DMS 273 treated with DMSO at 0.1 percent for 48 hours (cell line): ENCODE results near the gene CAND2.
"Not testable (repeated sequence)": the region's sequence is repeated elsewhere in the genome, so short reads cannot be mapped to it uniquely, and the experiment has no call there.

Source experiments
- DNase-seq: peaks from one replicate; lab custom pipeline; 2025; lab: John Stamatoyannopoulos, UW

The CAND2 gene

DNA sequence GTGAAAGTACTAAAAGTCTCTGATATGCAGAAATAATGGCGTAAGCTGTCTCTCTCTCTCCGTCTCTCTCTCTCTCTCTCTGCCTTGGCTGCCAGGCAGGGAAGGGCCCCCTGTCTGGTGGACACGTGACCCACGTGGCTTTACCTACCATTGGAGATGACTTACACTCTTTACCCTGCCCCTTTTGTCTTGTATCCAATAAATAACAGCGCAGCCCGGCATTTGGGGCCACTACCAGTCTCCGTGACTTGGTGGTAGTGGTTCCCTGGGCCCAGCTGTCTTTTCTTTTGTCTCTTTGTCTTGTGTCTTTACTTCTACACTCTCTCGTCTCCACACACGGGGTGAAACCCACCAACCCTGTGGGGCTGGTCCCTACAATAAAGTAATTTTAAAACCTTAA lies 25.2 kb upstream of the CAND2 start:
- DNase-seq = no peak

DNA sequence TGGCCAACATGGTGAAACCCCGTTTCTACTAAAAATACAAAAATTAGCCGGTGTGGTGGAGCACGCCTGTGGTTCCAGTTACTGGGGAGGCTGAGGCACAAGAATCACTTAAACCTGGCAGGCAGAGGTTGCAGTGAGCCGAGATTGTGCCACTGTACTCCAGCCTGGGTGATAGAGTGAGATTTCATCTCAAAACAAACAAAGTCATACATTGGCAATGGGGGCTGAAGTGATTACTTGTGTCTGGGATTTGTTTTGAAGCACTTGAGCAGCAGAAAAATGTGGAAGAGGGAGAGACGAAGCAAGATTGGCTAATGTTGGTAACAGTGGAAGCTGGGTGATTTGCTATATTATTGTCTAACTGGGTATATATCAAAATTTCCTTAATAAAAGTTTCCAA lies 24.0 kb upstream of the CAND2 start:
- no peak for DNase-seq

DNA sequence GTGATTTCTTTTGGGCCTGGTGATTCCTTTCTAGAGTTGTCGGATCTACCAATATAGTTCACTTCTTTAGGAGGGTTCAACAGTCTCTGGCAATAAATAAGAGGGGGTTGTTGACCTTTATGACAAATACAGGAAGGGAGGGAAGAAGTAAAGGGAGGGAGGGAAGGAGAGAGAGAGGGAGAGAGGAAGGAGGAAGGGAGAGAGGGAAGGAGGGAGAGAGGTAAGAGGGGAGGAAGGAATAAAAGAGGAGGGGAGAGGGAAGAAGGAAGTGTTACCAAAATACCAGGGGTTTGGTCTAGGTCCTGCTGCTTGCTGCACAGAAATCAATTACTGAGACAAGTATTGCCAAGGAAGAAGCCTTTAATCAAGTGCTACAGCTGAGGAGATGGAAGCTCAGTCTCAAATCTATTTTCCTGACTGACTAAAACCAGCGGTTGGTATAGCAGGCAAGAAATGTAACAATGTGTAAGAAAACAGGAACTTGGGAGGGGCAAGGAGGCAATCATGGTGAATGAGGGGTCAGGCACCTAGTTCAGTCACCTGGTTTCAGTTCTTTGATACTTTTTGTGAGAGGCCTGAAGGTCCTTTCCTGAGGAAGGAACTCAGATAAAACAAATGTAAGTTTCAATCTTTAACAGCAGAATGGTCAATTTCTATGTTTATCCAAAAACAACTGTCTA lies 23.3 kb upstream of the CAND2 start:
- no peak for DNase-seq

GRCh38 chr3:12773710-12774086 lies 22.8 kb upstream of the CAND2 start:
- no peak for DNase-seq

DNA sequence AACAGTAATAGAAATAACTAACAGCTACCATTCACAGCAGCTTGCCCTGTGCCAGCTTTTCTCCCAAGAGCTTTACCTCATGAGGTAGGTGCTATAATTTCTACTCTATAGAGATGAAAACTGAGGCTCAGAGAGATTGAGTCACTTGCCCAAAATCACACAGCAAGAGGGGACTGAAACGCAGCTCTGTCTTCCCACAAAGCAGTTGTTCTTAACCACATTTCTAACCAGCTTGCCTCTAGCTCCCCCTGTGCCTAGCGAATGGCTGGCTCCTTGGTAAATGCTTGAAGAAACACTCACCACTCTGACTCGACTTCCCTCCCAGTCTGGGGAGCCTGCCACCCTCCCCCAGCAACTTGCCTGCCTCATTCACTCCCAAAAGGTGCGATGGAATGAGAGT lies 21.9 kb upstream of the CAND2 start:
- no peak for DNase-seq

DNA sequence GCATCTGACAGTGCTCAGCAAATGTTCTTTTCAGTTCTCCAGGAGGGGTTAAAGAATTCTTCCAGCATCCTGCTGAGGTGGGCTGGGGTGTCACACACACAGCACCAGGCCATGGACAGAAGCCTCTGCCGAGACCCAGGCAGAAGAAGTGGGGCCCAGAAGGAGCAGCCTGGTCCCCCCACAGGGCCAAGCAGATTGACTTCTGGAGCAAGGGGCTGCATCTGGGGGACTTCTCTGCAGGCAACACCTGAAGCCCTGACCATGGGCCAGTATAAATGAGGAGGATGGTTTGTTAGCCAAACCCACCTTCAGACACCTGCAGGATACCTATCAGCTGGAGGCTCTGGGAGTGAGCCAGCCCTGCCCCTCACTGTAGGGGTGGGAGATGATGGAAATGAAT lies 21.3 kb upstream of the CAND2 start:
- DNase-seq = no peak

DNA sequence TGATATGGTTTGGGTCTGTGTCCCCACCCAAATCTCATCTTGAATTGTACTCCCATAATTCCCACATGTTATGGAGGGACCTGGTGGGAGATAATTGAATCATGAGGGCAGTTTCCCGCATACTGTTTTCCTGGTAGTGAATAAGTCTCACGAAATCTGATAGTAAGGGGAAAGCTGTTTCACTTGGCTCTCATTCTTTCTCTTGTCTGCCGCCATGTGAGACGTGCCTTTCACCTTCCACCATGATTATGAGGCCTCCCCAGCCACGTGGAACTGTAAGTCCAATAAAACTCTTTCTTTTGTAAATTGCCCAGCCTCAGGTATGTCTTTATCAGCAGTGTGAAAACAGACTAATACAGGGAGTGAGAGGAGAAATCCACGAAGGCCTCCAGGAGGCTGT lies 20.5 kb upstream of the CAND2 start:
- DNase-seq = not testable (repeated sequence)

- DNase-seq = no peak
These were observed 19.3 kb upstream of the CAND2 start for GRCh38 chr3:12777171-12777570.

- no peak for DNase-seq
These were observed 15.7 kb upstream of the CAND2 start for GRCh38 chr3:12780751-12781150.

DNA sequence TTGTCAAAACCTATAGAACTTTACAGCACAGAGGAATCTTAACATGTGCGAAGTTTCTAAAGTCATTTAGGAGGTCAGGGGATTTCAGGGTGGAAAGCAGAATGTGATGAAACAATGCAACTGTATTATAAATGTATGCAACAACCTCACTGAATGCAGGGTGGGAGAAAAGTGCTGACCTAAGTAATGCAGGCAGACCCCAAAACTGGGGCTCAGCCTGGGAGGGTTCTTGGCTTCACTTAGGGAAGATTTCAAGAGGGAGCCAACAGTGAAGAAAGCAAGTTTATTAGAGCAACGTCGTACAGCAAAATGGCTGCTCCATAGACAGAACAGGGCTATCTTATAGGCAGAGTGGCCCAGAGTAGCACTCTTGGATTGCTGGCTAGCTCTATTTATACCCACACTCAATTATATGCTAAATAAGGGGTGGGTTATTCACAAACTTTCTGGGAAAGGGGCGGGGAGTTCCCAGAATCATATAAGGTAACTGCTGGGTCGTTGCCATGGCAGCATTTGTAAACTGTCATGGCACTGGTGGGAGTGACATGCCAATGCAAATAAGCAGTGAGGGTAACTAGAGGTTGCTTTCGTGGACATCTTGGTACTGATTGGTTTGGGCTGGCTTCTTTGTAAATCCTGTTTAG lies 14.2 kb upstream of the CAND2 start:
- no peak for DNase-seq

GRCh38 chr3:12785096-12785495 lies 11.4 kb upstream of the CAND2 start:
- no peak for DNase-seq

GRCh38 chr3:12787346-12787745 lies 9.1 kb upstream of the CAND2 start:
- DNase-seq = not testable (repeated sequence)

DNA sequence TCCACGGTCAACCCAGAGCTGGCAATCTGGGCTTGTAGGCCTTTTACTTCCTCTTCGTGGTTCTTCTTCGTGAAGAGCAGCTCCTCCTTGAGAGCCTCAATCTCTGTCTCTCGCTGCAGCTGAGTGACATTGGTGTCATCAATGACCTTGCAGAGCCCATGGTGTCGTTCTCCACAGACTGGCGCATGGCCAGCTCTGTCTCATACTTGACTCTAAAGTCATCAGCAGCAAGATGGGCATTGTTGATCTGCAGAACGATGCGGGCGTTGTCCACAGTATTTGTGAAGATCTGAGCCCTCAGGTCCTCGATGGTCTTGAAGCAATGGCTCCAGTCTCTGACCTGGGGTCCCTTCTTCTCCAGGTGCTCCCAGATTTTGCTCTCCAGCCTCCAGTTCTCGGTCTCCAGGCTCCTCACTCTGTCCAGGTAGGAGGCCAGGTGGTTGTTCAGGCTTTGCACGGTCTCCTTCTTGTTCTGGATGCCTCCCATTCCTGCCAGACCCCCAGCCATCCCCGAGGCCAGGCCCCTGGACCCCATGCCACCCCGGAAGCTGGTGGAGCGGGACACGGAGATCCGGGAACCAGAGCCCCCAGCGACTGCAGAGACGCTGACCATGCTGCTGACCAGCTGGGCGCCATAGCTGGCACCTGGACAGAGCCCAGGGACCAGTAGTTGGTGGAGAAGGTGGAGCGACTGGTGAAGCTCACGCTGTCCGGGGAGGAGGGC lies 8.4 kb upstream of the CAND2 start:
- not testable (repeated sequence) for DNase-seq

GRCh38 chr3:12791430-12791829 lies 5.0 kb upstream of the CAND2 start:
- no peak for DNase-seq

DNA sequence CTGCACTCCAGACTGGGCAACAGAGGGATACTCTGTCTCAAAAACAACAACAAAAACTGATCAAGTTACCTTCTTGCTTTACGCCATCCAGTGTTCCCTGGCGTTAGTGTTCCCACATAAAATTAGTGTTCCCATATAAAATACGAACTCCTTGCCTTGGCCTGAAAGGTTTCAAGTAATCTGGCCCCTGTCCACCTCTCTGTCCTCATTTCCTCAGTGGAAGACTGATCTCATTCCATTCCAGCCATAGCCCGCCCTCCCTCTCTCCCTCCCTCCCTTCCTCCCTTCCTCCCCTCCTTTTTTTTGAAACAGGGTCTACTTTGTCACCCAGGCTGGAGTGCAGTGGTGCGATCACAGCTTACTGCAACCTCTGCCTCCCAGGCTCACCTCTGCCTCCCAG lies 2.8 kb upstream of the CAND2 start:
- no peak for DNase-seq

GRCh38 chr3:12797124-12797891 lies 828 bp downstream of the CAND2 start:
- DNase-seq = no peak

DNA sequence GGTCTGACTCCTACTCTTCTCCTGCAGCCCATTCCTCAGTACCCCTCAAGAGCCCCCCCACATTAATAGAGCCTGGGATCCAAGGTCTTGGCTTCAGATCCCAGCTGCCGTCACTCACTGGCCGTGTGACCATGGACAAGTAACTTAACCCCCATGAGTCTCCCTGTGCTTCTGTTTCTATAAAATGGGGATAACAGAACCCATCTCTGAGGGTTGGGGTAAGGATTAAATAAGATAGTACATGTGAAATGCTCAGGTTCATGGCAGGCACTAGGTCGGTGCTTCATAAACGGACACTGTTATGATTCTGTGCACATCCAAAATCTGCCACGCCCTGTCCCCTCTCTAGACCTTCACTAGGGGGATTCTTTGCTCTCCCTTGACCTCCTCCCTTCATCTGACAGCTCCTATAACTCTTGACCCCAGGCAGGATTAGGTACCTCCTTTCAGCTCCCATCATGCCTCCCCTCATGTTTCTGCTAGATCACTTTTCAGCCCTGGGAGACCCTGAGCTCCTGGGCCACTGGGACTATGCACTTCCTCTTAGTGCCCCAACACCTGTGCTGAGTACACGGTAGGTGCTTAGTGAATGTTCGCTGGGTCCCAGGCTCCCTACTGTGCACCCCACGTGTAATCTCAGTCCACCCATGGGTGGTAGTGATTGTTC lies 1.5 kb downstream of the CAND2 start:
- no peak for DNase-seq

GRCh38 chr3:12798559-12799179 lies 2.2 kb downstream of the CAND2 start:
- no peak for DNase-seq

- no peak for DNase-seq
These were observed 3.3 kb downstream of the CAND2 start for GRCh38 chr3:12799525-12800440.

- no peak for DNase-seq
These were observed 6.9 kb downstream of the CAND2 start for GRCh38 chr3:12803371-12803770.

- no peak for DNase-seq
These were observed 10.6 kb downstream of the CAND2 start for GRCh38 chr3:12807066-12807465.
